ENCODE results near the gene BARHL1.

BARHL1 gene

GRCh38 chr9:132631280-132631679 is 48.9 kb downstream of the BARHL1 start:
- Histone ChIP-seq H3K4me1 (ENCODE audit: low read depth, poor library complexity, severe bottlenecking) (no peaks in the 10 kb centered on the region), H3K4me3 (IDR thresholded peaks at IDR 0.05; ENCODE audit: insufficient read depth, low read depth, low read length) (no peak overlapping the region), H3K27ac (no peak overlapping the region), H3K4me2 (no peak overlapping the region), H3K36me3 (ENCODE audit: insufficient read depth) (no peaks in the 10 kb centered on the region; the same call in 1 of the 2 replicates), H3K27me3 (ENCODE audit: insufficient read depth, low read depth) (no peaks in the 10 kb centered on the region), H3K79me2 (ENCODE audit: insufficient read depth, low read depth) (no peaks in the 10 kb centered on the region), H4K20me1 (ENCODE audit: insufficient read depth) (no peaks in the 10 kb centered on the region), H3K9ac (no peak overlapping the region), H2AFZ (ENCODE audit: low read depth) (no peak overlapping the region)
- TF ChIP-seq CTCF (conservative IDR thresholded peaks at IDR 0.05; ENCODE audit: low read depth, low read length), result no peak

DNA sequence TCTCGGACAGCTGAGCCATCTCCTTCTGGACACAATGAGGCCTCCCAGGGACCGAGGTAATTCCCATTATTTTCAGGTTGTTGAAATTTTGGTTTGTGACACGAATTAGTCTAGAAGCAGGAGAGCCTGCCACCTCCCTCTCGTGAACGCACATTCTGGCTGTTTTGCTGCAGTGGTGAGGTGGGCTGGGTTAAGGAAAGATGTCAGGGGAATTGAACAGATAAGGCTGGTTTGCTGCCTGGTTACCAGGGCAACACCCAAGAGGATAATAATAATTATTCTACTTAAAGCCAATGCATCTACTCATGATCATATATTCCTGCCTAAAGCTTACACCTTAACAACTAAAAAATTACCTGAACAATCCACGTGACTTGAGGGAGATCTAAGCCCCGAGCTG is 49.3 kb downstream of the BARHL1 start:
- Histone ChIP-seq H3K27ac (no peak overlapping the region), H3K27me3 (ENCODE audit: insufficient read depth, low read depth) (no peaks in the 10 kb centered on the region), H3K36me3 (ENCODE audit: insufficient read depth) (no peaks in the 10 kb centered on the region; the same call in 1 of the 2 replicates), H4K20me1 (ENCODE audit: insufficient read depth) (no peaks in the 10 kb centered on the region), H3K4me1 (ENCODE audit: low read depth, poor library complexity, severe bottlenecking) (no peaks in the 10 kb centered on the region), H2AFZ (ENCODE audit: low read depth) (no peak overlapping the region), H3K4me2 (no peak overlapping the region), H3K79me2 (ENCODE audit: insufficient read depth, low read depth) (no peaks in the 10 kb centered on the region), H3K4me3 (IDR thresholded peaks at IDR 0.05; ENCODE audit: insufficient read depth, low read depth, low read length) (no peak overlapping the region), H3K9ac (no peak overlapping the region)
- TF ChIP-seq CTCF (conservative IDR thresholded peaks at IDR 0.05; ENCODE audit: low read depth, low read length), result no peak

DNA sequence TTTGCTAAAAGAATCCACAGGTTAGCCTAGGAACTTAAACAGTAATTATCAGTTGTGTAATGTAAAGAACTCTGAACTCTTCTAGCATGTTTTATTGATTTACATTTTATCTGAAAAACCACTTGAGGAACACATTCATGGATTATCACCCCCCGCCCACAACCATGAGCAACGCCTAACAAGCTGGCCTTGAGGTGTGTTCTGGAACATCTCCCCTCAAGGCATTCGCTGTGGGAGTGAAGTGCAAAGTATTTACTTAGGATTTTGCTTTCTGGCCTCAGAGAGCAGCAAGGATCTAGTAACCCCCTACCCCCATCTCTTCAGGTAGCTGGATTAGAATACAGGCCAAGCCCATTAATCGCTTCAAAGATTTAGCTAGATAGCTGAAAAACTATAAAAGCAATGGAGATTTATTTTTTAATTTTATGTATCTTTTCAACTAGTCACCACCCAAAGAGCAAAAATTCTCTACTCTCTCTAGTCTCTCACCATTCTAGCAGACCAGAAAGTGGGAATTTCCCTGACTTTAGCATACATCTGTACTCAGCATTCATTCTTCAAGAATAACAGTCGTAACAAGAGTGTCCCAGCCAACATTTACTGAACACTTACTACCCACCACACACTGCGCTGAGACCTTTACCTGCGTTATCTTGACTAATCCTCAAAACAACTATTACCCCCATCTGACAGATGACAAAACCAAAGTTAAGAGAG is 50.2 kb downstream of the BARHL1 start:
- no peak overlapping the region for H3K9ac ChIP-seq

GRCh38 chr9:132634327-132634726 is 51.9 kb downstream of the BARHL1 start:
- H3K9ac ChIP-seq, result no peak overlapping the region
- no peak overlapping the region for H2AFZ ChIP-seq (ENCODE audit: low read depth)
- no peaks in the 10 kb centered on the region for H4K20me1 ChIP-seq (ENCODE audit: insufficient read depth)
- no peak overlapping the region for H3K4me2 ChIP-seq
- H3K79me2 ChIP-seq (ENCODE audit: insufficient read depth, low read depth), result no peaks in the 10 kb centered on the region
- H3K4me1 ChIP-seq (ENCODE audit: low read depth, poor library complexity, severe bottlenecking), result no peaks in the 10 kb centered on the region
- H3K27me3 ChIP-seq (ENCODE audit: insufficient read depth, low read depth), result no peaks in the 10 kb centered on the region
- H3K27ac ChIP-seq, result no peak overlapping the region
- H3K4me3 ChIP-seq (IDR thresholded peaks at IDR 0.05; ENCODE audit: insufficient read depth, low read depth, low read length), result no peak overlapping the region
- no peaks in the 10 kb centered on the region; the same call in 1 of the 2 replicates for H3K36me3 ChIP-seq (ENCODE audit: insufficient read depth)
- no peak for TF ChIP-seq CTCF (conservative IDR thresholded peaks at IDR 0.05; ENCODE audit: low read depth, low read length)

More for the DNA sequence above, 50.2 kb downstream of the BARHL1 start:
- H3K4me1 ChIP-seq (ENCODE audit: low read depth, poor library complexity, severe bottlenecking), result no peaks in the 10 kb centered on the region
- no peak overlapping the region for H2AFZ ChIP-seq (ENCODE audit: low read depth)
- no peaks in the 10 kb centered on the region for H3K79me2 ChIP-seq (ENCODE audit: insufficient read depth, low read depth)
- no peak overlapping the region for H3K27ac ChIP-seq
- H3K27me3 ChIP-seq (ENCODE audit: insufficient read depth, low read depth), result no peaks in the 10 kb centered on the region
- no peak overlapping the region for H3K4me3 ChIP-seq (IDR thresholded peaks at IDR 0.05; ENCODE audit: insufficient read depth, low read depth, low read length)
- no peak for TF ChIP-seq CTCF (conservative IDR thresholded peaks at IDR 0.05; ENCODE audit: low read depth, low read length)
- H3K36me3 ChIP-seq (ENCODE audit: insufficient read depth), result no peaks in the 10 kb centered on the region; the same call in 1 of the 2 replicates
- no peaks in the 10 kb centered on the region for H4K20me1 ChIP-seq (ENCODE audit: insufficient read depth)
- H3K4me2 ChIP-seq, result no peak overlapping the region

Data from KMS-11 (cell line).